Smooth muscle cell (in vitro differentiated cells): ENCODE data around the gene PLCH2. TPM values are rescaled to one million over a fixed set of nuclear protein-coding genes. Genes with fewer than 3 reads are reported as not detected.

Experiments
- DNase-seq: peaks from one replicate; lab custom pipeline; 2025; ENCODE audit not compliant: unreplicated experiment; lab: John Stamatoyannopoulos, UW
- H2AFZ ChIP-seq: fragments of 200-600 bp; sonication (generic); 2 replicates; pipeline ENCODE4 v1.6.0; 2016; ENCODE audit warnings: antibody characterized with exemption, low read depth, mild to moderate bottlenecking
- H3F3A ChIP-seq: fragments of 200-600 bp; sonication (generic); 2 replicates; pipeline ENCODE4 v1.6.0; 2017; ENCODE audit warnings: antibody characterized with exemption, low read depth
- H3K27ac ChIP-seq: fragments of 200-600 bp; sonication (generic); 2 replicates; pipeline ENCODE4 v1.5.1; 2016; ENCODE audit warnings: low read depth, mild to moderate bottlenecking
- H3K27me3 ChIP-seq: fragments of 200-600 bp; sonication (generic); 2 replicates; pipeline ENCODE4 v1.6.1; 2016; ENCODE audit warnings: low read depth, mild to moderate bottlenecking
- H3K36me3 ChIP-seq: fragments of 200-600 bp; sonication (generic); 2 replicates; pipeline ENCODE4 v1.5.1; 2016; ENCODE audit warnings: low read depth
- H3K4me1 ChIP-seq: fragments of 200-600 bp; sonication (generic); 2 replicates; pipeline ENCODE4 v1.5.1; 2016; ENCODE audit warnings: low read depth
- H3K4me2 ChIP-seq: fragments of 200-600 bp; sonication (generic); 2 replicates; pipeline ENCODE4 v1.6.0; 2016; ENCODE audit warnings: mild to moderate bottlenecking
- H3K4me3 ChIP-seq: fragments of 200-600 bp; sonication (generic); 2 replicates; pipeline ENCODE4 v1.5.1; 2016; ENCODE audit warnings: mild to moderate bottlenecking
- H3K79me2 ChIP-seq: fragments of 200-600 bp; sonication (generic); 2 replicates; pipeline ENCODE4 v1.6.0; 2016; ENCODE audit warnings: low read depth, mild to moderate bottlenecking
- H3K9ac ChIP-seq: fragments of 200-600 bp; sonication (generic); 2 replicates; pipeline ENCODE4 v1.6.0; 2016; ENCODE audit warnings: low read depth
- H3K9me3 ChIP-seq: fragments of 200-600 bp; sonication (generic); replicated peaks from 2 replicates; pipeline ENCODE4 v1.5.1; 2016; ENCODE audit warnings: low read depth
- H4K20me1 ChIP-seq: fragments of 200-600 bp; sonication (generic); 2 replicates; pipeline ENCODE4 v1.6.0; 2016; ENCODE audit warnings: low read depth
- CTCF ChIP-seq: fragments of 200-600 bp; sonication (generic); IDR thresholded peaks from 2 replicates; pipeline ENCODE4 v1.5.1; 2017; ENCODE audit warnings: borderline replicate concordance, mild to moderate bottlenecking, antibody characterized with exemption; ENCODE audit not compliant: insufficient read depth, poor library complexity, severe bottlenecking
- WGBS: methylation state at CpG from one replicate; pipeline ENCODE4 v1.1.7; 2016; ENCODE audit warnings: low lambda C conversion rate; 5-methylcytosine and 5-hydroxymethylcytosine counted together
- polyA plus RNA-seq: library from polyadenylated mRNA; unstranded; fragments of >200 nt; fragmentation: Nextera tagmentation; extraction: Ambion mirVana; gene quantifications from 2 replicates; pipeline ENCODE4 v1.2.1, GENCODE V29; 2016
- total RNA-seq: library from RNA; depleted of rRNA; stranded (reverse); fragments of >200 nt; gene quantifications from 2 replicates; pipeline ENCODE4 v1.2.3, GENCODE V29; 2014

Gene PLCH2
- total and polyA plus RNA-seq, 2 experiments from 2014 or later, result 0.09 to 0.13 TPM

- no peaks in the 10 kb centered on the region for H3K27me3 ChIP-seq
- no peaks in the 10 kb centered on the region for H3K79me2 ChIP-seq
- no peak overlapping the region for H3K4me2 ChIP-seq
- H3K4me3 ChIP-seq, result no peak overlapping the region
- no peaks in the 10 kb centered on the region for H3K4me1 ChIP-seq
- 18% methylated on average over 15 of the region's 30 CpGs for WGBS
- no peaks in the 10 kb centered on the region for H3K36me3 ChIP-seq
- H3K9me3 ChIP-seq, result no peaks in the 10 kb centered on the region
- H3K27ac ChIP-seq, result no peak overlapping the region
- TF ChIP-seq CTCF, result no peak
- H3F3A ChIP-seq, result no peaks in the 10 kb centered on the region
- H2AFZ ChIP-seq, result no peak overlapping the region
- H3K9ac ChIP-seq, result no peak overlapping the region
- DNase-seq, result no peak
- H4K20me1 ChIP-seq, result no peaks in the 10 kb centered on the region
These were observed 9.0 kb upstream of the PLCH2 start for GRCh38 chr1:2466958-2467554.

- Histone ChIP-seq H3K36me3 (no peaks in the 10 kb centered on the region), H3K9me3 (no peaks in the 10 kb centered on the region), H3K4me3 (no peak overlapping the region), H3K9ac (no peak overlapping the region), H3F3A (no peaks in the 10 kb centered on the region), H3K27ac (no peak overlapping the region), H3K79me2 (no peaks in the 10 kb centered on the region), H3K4me2 (no peak overlapping the region), H2AFZ (no peak overlapping the region), H3K27me3 (no peaks in the 10 kb centered on the region), H4K20me1 (no peaks in the 10 kb centered on the region), H3K4me1 (no peaks in the 10 kb centered on the region)
- 44% methylated on average over 14 of the region's 14 CpGs for WGBS
- no peak for TF ChIP-seq CTCF
- DNase-seq, result peak; percentile 22
These were observed 8.0 kb upstream of the PLCH2 start for GRCh38 chr1:2468041-2468472.

GRCh38 chr1:2468540-2468939, 7.5 kb upstream of the PLCH2 start:
- no peak overlapping the region for H3K27ac ChIP-seq
- no peaks in the 10 kb centered on the region for H4K20me1 ChIP-seq
- no peaks in the 10 kb centered on the region for H3K27me3 ChIP-seq
- no peak for DNase-seq
- H3K79me2 ChIP-seq, result no peaks in the 10 kb centered on the region
- no peak overlapping the region for H3K4me3 ChIP-seq
- H2AFZ ChIP-seq, result no peak overlapping the region
- no peak for TF ChIP-seq CTCF
- H3K9ac ChIP-seq, result no peak overlapping the region
- 74% methylated on average over 10 of the region's 10 CpGs for WGBS
- no peaks in the 10 kb centered on the region for H3K4me1 ChIP-seq
- H3K36me3 ChIP-seq, result no peaks in the 10 kb centered on the region
- no peak overlapping the region for H3K4me2 ChIP-seq
- H3F3A ChIP-seq, result no peaks in the 10 kb centered on the region
- H3K9me3 ChIP-seq, result no peaks in the 10 kb centered on the region
